Eye (tissue), 1 donor: ENCODE data around the gene PEX7.
A peak's percentile ranks its signal among the peaks of the same experiment; 100 is the strongest.
"Not testable (repeated sequence)": the region's sequence is repeated elsewhere in the genome, so short reads cannot be mapped to it uniquely, and the experiment has no call there.

Experiments
- DNase-seq: peaks from one replicate; pipeline ENCODE4 v3.0.0-alpha.2; 2015

PEX7 gene

DNA sequence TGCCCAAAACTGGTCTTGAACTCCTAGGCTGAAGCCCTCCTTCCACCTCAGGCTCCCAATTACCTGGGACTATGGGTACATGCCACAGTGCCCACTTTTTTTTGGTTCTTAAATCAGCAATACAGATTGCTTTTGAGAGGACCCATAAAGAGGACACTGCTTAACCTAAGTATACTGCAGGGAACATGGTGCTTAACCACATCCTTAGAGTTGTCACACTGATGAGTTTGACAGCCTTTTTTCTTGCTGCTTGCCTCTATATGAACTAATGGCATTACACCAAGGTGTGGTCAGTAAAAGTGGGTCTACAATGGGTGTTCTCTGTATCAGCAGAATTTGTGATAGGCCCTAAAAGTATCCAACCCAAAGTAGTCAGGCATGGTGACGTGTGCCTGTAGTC is 92.6 kb downstream of the PEX7 start:
- no peak for DNase-seq

DNA sequence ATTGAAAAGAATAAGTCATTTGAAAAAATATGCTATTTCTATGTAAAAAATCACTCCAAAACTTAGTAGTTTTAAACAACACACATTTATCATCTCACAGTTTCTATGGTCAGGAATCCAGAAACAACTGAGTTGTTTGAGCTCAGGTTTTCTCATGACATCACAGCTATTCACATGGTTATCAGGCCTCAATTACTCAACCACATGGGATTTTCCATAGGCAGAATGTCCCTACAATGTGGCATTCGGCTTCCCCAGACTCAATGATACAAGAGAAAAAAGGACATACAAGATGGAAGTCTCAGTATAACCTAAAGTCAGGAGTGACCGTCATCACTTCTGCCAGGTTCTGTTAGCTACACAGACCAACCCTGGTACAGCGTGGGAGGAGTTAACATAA is 96.3 kb downstream of the PEX7 start:
- DNase-seq = no peak

DNA sequence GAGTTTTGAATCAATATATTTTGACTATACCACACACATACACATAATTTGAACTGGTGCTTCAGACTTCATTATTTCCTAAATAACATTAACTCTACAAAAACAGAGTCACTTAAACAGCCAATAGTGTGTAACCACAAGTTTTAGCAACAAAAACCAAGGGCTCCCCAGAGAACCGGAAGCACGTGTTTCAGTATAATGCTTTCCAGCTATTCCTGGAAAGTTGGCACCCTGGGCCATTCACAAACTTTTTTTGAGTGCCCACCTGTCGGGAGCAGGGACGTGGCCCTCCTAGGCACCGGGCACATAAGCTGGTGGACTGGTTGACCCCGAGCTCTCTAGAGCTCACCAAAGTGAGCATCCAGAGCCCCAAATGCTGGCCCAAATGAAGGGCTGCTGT is 97.8 kb downstream of the PEX7 start:
- DNase-seq = no peak

DNA sequence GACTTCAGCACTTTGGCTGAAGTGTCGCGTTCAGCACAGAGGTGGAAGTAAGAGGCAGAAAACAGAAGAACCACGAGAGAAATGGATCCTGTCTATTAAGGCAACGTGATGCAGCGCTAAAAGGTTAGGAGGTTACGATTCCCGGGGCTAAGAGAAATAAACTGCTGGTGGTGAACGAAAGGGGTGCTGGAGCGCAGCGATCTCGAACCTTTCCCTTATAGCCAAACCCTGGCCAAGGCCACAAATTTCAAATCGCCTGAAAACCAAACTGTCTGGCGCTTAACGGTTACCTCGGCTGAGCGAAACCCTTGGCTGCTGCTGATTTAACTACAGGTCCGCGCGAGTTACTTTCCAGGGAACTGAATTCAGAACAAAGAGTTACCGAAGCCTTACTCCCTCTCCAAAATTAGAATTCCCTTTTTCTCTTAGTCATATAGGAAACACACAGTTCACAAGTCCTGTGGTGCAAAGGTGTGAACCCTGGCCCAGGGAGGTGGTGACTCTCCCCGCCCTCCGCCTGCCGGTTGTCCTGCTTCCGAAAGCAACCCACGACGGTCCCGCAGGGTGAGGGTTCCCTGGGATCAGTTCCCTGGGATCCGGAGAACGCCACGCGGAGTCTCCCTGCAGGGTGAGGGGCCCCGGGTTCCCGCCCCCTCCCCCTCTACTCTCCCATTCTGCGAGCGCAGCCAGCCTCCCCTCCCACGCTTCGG is 98.4 kb downstream of the PEX7 start:
- DNase-seq = peak; percentile 72

DNA sequence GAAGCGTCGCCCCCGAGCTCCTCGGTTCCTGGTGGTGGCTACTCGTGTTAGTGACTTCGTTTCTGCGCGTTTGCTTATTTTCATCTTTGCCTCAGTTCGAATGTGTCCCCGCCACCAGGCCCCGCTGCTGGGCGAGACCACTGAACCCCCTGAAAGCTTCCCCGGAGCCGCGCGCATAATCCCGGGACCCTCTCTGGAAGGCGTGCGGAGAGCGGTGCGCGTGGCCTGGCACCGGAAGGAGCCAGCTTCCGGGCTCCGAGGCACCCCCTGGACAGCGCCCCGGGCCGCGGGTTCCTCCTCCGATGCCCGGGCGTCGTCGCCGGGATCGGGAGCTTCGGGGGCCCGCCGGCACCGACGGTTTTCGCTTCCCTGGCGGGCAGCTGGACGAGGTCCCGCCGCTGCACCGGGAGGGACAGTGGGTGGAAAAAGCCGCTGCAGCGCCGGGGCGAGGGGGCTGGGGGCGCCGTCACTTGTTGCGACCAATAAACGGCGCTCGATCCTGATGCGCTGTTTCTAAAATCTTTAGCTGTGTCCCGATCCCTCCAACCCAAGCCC is 99.1 kb downstream of the PEX7 start:
- peak; percentile 68 for DNase-seq

DNA sequence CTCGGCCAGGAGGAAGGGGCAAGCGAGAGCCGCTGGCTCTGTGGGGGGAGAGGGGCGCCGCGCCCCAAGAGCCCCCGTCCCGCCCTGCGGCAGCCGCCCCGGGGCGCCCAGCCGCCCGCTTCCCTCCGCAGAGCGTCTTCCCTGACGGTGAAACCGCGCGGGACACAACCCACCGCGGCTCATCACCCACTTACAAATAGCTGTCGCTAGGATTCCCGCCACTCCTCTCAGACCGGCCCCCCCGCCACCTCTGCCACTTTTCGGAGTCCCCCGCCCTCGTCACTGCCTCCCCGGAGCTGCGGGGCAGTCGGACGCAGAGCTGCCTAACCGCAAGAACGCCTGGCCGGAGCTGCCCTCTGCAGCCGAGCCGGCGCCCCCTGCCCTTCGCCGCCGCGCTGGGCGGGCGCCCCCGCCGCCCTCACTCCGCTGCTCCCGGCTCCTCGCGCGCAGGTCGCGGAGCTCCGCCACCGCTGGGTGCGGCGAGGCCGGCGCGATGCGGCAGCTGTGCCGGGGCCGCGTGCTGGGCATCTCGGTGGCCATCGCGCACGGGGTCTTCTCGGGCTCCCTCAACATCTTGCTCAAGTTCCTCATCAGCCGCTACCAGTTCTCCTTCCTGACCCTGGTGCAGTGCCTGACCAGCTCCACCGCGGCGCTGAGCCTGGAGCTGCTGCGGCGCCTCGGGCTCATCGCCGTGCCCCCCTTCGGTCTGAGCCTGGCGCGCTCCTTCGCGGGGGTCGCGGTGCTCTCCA is 99.7 kb downstream of the PEX7 start, which contains the start of gene SLC35D3:
SLC35D3 (plus strand) TSS at position 366 of the 749 bp plus-strand sequence; CDS start at position 494, 128 bp downstream.
- DNase-seq = peak; percentile 74

- DNase-seq = peak; percentile 77
Observed at GRCh38 chr6:136922685-136923006, 100.3 kb downstream of the PEX7 start.

DNA sequence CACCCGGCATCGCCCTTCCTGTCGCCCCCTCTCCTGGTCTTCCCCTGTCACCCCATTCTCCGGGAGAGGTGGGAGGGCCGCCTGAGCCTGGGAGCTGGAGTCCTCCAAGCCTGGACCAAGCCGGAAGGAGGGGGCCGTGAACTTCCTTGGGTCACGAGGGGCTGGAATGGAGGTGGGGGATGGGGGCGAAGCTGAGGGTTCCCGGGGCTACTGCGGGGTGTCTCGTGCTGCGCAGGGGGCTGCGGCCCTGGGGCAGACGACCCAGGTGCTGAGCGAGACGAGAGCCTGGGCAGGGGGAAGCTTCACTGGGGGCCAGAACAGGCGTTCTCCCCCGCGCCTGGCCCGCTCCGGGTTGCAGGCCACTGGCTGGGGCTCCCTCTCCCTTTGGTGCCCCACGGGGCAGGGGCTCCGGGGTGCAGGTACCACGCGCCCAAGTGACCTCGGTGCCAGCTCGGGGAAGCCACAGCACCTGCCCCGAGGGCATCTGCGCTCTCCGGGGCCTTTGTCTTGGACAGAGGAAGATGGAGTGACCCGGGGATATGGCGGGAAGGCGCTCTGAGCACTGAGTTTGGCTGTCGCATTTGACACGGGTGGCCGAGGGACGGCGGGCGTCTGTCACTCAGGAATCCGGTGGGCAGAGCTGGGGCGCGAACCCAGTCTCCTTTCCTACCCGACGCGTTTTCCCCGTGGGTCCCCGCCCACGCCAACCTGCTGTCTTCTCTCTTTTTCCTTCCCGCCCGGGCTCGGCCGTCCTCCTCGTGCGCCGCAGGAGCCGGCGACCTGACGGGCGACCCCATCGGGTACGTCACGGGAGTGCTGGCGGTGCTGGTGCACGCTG is 100.9 kb downstream of the PEX7 start:
- peak; percentile 59 for DNase-seq

DNA sequence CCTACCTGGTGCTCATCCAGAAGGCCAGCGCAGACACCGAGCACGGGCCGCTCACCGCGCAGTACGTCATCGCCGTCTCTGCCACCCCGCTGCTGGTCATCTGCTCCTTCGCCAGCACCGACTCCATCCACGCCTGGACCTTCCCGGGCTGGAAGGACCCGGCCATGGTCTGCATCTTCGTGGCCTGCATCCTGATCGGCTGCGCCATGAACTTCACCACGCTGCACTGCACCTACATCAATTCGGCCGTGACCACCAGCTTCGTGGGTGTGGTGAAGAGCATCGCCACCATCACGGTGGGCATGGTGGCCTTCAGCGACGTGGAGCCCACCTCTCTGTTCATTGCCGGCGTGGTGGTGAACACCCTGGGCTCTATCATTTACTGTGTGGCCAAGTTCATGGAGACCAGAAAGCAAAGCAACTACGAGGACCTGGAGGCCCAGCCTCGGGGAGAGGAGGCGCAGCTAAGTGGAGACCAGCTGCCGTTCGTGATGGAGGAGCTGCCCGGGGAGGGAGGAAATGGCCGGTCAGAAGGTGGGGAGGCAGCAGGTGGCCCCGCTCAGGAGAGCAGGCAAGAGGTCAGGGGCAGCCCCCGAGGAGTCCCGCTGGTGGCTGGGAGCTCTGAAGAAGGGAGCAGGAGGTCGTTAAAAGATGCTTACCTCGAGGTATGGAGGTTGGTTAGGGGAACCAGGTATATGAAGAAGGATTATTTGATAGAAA is 101.7 kb downstream of the PEX7 start:
- no peak for DNase-seq

DNA sequence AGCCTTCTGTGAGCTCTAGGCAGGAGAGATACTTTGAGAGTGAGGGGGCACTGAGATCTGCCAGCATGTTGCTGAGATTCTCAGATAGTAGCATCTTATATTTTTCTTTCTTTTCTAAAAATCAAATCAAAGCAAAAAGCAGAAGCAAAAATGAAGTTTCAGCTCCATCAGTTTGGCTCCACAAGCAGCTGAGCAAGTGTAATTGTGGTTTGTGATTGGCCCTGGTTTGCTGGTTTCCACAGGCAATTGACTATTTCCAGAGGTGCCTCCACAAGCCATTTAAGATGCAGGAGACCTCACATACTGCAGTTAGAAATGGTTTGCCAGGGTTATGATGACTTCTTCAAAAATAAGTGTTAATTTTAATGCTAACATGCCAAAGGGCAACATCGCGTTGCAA is 104.0 kb downstream of the PEX7 start:
- no peak for DNase-seq

DNA sequence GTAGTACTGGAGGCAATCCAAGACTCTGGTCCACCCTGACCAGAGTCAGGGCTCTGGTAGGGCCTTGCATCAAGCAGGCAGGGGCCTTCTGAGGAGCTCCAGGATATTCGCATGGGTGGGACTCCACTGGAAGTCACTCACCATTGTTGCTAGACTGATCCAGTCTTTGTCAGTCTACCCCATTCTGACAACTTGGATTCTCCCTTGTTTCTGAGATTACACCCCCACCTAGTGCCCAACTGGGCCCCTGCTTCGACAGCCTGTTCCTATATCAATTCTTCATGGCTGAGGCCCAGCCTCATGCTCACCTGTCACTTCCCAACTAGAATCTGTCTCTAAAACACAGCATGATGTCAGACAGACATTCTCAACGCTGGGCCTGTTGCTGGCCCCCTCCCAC is 104.9 kb downstream of the PEX7 start:
- no peak for DNase-seq

- DNase-seq = no peak
Observed at GRCh38 chr6:136930528-136930927, 108.1 kb downstream of the PEX7 start.

- DNase-seq = no peak
Observed at GRCh38 chr6:136932599-136932998, 110.2 kb downstream of the PEX7 start.

GRCh38 chr6:136945072-136945471 is 122.7 kb downstream of the PEX7 start:
- DNase-seq = no peak

GRCh38 chr6:136945711-136946121 is 123.3 kb downstream of the PEX7 start:
- DNase-seq = no peak

DNA sequence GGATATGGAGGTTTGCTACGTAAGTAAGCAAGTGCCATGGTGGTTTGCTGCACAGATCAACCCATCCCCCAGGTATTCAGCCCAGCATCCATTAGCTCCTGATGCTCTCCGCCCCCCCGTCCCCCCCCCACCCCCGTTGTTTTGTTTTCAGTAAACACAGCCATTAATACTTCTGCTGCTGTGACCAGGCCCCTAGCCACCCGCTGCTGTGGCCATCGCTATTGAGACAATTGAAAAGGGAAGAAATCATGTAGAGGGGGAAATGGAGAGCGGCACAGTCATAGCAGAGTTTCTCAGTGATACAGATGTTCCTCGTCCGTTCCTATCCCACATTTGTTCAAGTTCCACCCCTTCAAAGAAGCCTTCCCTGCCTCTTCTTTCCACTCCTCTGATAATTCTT is 124.6 kb downstream of the PEX7 start:
- no peak for DNase-seq

DNA sequence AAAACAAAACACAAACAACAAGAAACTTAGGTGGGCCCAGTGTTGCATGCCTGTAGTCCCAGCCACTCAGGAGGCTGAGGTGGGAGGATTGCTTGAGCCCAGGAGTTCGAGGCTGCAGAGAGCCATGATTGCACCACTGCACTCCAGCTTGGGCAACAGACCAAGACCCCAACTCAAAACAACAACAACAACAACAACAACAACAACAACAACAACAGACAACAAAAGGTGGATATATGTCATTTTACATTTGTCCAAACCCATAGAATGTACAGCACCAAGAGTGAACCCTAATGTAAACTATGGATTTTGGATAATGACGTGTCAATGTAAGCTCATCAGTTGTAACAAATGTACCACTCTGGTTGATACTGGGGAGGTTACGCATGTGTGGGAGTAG is 127.6 kb downstream of the PEX7 start:
- DNase-seq = not testable (repeated sequence)

GRCh38 chr6:136950436-136951126 is 128.2 kb downstream of the PEX7 start:
- DNase-seq = no peak

DNA sequence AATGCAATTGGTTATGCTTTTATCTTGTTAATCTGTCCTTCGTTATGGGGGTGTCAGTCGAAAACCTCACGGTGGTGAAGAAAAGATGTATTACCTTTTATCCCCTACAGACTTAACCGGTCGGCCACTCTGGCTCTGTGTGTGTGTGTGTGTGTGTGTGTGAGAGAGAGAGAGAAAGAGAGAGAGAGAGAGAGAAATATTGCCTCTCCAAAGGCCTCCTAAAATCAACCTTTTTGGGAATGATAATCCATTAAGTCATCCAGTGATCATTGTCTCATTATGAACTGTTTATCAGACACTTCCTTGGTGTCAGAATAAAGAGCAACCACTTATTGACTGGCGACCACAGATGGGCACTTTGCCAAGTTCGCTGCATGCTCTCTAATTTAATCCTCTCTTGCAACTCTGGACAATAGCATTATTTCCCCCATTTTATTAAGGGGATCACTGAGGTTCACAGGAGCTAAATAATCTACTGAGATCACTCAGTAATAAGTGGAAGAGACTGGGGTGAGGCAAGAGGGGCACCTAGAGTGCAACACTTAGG is 130.4 kb downstream of the PEX7 start:
- DNase-seq = peak; percentile 48

DNA sequence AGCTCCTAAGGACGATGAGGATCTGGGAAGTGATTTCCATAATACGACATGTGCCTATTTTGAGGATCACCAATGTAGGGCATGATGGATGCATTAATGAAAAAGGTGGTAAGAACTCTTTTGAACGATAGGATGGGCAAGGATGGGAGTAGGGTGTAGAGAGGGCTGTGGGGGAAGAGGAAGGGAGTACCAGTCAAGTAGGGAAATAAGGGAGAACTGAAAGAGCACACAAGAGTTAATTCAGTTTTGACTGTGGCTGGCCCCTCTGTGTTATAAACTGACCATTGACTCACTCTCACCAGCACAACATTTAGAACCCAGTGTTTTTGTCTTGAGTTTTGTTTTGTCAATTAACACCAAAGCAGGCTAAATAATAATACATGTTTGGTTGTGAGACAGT is 132.7 kb downstream of the PEX7 start:
- no peak for DNase-seq
